WERI-Rb-1 (cell line): ENCODE data around the gene C21orf58.
A peak's percentile ranks its signal among the peaks of the same experiment; 100 is the strongest.

Source experiments
- DNase-seq: peaks from one replicate; pipeline ENCODE4 v3.0.0-alpha.2; 2020
- H3K27ac ChIP-seq: fragments of 250-450 bp; sonication (Bioruptor Pico); 2 replicates; pipeline ENCODE4 v1.5.1; 2020; ENCODE audit warnings: mild to moderate bottlenecking, moderate library complexity
- H3K27me3 ChIP-seq: fragments of 250-450 bp; sonication (Bioruptor Pico); 2 replicates; pipeline ENCODE4 v1.5.1; 2021; ENCODE audit warnings: mild to moderate bottlenecking, low read depth, moderate library complexity; ENCODE audit not compliant: insufficient read depth, severe bottlenecking
- H3K36me3 ChIP-seq: fragments of 250-450 bp; sonication (Bioruptor Pico); 2 replicates; pipeline ENCODE4 v1.5.1; 2020; ENCODE audit warnings: mild to moderate bottlenecking, moderate library complexity
- H3K4me3 ChIP-seq: 2 replicates; pipeline ENCODE4 v1.5.1; 2011; ENCODE audit warnings: low read depth, mild to moderate bottlenecking, control low read depth, low read length
- H3K9me3 ChIP-seq: fragments of 250-450 bp; sonication (Bioruptor Pico); 2 replicates; pipeline ENCODE4 v1.5.1; 2021; ENCODE audit warnings: mild to moderate bottlenecking, moderate library complexity; ENCODE audit not compliant: severe bottlenecking
- CTCF ChIP-seq: IDR thresholded peaks from 2 replicates; pipeline ENCODE4 v1.5.1; 2011; ENCODE audit warnings: low read depth, mild to moderate bottlenecking, control low read depth, inconsistent platforms, low read length

C21orf58 gene

GRCh38 chr21:46284733-46285132 is 38.9 kb downstream of the C21orf58 start:
- no peak for TF ChIP-seq CTCF
- Histone ChIP-seq H3K36me3 (peaks cover 62% of the 10 kb centered on the region), H3K4me3 (peak overlapping the region; percentile 96), H3K9me3 (peaks cover 2% of the 10 kb centered on the region), H3K27me3 (no peaks in the 10 kb centered on the region), H3K27ac (peak overlapping the region; percentile 95; the same call in 1 of the 2 replicates)
- DNase-seq: no peak

GRCh38 chr21:46284077-46284644 is 39.5 kb downstream of the C21orf58 start:
- Histone ChIP-seq H3K4me3 (no peak overlapping the region), H3K9me3 (peaks cover 2% of the 10 kb centered on the region), H3K27me3 (no peaks in the 10 kb centered on the region), H3K36me3 (peaks cover 68% of the 10 kb centered on the region), H3K27ac (no peak overlapping the region)
- no peak for DNase-seq
- TF ChIP-seq CTCF: no peak

- H3K27ac ChIP-seq: no peak overlapping the region
- H3K36me3 ChIP-seq: peaks cover 98% of the 10 kb centered on the region
- no peak overlapping the region for H3K4me3 ChIP-seq
- TF ChIP-seq CTCF: no peak
- H3K27me3 ChIP-seq: no peaks in the 10 kb centered on the region
- DNase-seq: no peak
- no peaks in the 10 kb centered on the region for H3K9me3 ChIP-seq
Observed at GRCh38 chr21:46274797-46275390, 48.8 kb downstream of the C21orf58 start.

GRCh38 chr21:46273341-46273740 is 50.3 kb downstream of the C21orf58 start:
- Histone ChIP-seq H3K36me3 (peaks cover 98% of the 10 kb centered on the region), H3K9me3 (no peaks in the 10 kb centered on the region), H3K27me3 (no peaks in the 10 kb centered on the region), H3K4me3 (no peak overlapping the region), H3K27ac (no peak overlapping the region)
- TF ChIP-seq CTCF: no peak
- no peak for DNase-seq

GRCh38 chr21:46269466-46269865 is 54.2 kb downstream of the C21orf58 start:
- Histone ChIP-seq H3K36me3 (peaks cover 100% of the 10 kb centered on the region), H3K9me3 (no peaks in the 10 kb centered on the region), H3K27me3 (no peaks in the 10 kb centered on the region), H3K27ac (no peak overlapping the region), H3K4me3 (no peak overlapping the region)
- TF ChIP-seq CTCF: no peak
- DNase-seq: no peak

- Histone ChIP-seq H3K9me3 (no peaks in the 10 kb centered on the region), H3K27ac (no peak overlapping the region), H3K27me3 (no peaks in the 10 kb centered on the region), H3K4me3 (no peak overlapping the region), H3K36me3 (peaks cover 99% of the 10 kb centered on the region)
- DNase-seq: no peak
- no peak for TF ChIP-seq CTCF
Observed at GRCh38 chr21:46268371-46268770, 55.3 kb downstream of the C21orf58 start.
